Left cardiac atrium (tissue), 4 donors: ENCODE data around the gene HS6ST2. TPM values are rescaled to one million over a fixed set of nuclear protein-coding genes. Genes with fewer than 3 reads are reported as not detected.
A peak's percentile ranks its signal among the peaks of the same experiment; 100 is the strongest.

Experiments used
- ATAC-seq, 2 donors: fragments of 200-7000 bp; cut with Tn5 transposase; one replicate each; pipeline ENCODE4 v1.9.1; 2020; ENCODE audit warnings: mild to moderate bottlenecking in 2 of 2, moderate library complexity in 2 of 2
- DNase-seq: peaks from one replicate; pipeline ENCODE4 v3.0.0-alpha.2; 2020
- intact Hi-C, 2 donors: fragments of 100-400 bp; cut with DNase I; formaldehyde crosslinking; loops; one replicate each; pipeline versions ENCODE4 v1.14.1 to v1.15.1; 2022 to 2023
- total RNA-seq, 2 donors: library from RNA; stranded (reverse); fragmentation: NEBNext Ultra II Directional; extraction: Animal tissue kit (Norgen Biotek cat#: 25700); gene quantifications; one replicate each; pipeline ENCODE4 v1.2.1, GENCODE V29; 2021
- donor health status: DM: no; HTN: yes; CAD: no.
- donor health status: DM: no; HTN: yes; CAD: no; lungs with severe emphysema.
- donor health status: DM: yes; HTN: yes; CAD: no.
- donor health status: Dilated cardiomyopathy.

Gene HS6ST2
- total RNA-seq, 2 donors from 2014 or later: 0.06 to 0.26 TPM

DNA sequence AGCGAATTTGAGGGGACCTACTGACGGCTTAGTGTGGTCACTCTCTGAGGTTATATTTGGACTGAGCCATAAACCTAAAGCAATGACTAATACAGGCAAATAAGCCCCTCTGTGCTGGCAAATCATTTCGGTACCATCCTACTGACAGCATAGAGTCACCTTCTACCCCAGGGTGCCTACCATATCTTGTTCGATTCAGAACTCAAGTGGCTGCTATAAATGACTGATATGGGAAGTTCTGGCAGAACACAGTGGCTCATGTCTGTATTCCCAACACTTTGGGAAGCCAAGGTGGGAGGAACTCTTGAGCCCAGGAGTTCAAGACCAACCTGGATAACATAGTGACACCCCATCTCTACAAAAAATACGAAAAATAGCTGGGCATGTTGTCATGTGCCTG, 243.5 kb downstream of the HS6ST2 start:
- DNase-seq: no peak
- intact Hi-C loops: no loop called here
- ATAC-seq: peak in 1 of 2 donors; percentile 72

DNA sequence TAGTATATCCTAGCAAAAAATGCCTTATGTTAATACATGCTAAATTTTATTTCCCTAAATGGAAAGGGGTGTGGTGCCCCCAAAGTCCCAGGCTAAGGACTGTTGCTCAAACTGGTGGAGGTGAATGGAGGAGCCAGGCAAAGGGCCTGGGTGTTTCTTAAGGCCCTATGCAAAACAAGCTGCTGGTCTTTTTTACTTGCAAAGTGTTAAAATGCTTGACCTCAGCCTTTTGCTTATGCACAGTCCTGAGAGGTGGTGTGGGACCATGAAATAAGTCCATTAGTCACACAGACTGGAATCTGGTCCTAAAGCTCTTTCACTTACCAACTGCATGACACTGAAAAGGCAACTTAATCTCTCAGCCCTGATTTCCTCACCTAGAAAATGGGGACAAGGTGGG, 246.1 kb downstream of the HS6ST2 start:
- DNase-seq: no peak
- intact Hi-C loops: no loop called here
- no peak for ATAC-seq

DNA sequence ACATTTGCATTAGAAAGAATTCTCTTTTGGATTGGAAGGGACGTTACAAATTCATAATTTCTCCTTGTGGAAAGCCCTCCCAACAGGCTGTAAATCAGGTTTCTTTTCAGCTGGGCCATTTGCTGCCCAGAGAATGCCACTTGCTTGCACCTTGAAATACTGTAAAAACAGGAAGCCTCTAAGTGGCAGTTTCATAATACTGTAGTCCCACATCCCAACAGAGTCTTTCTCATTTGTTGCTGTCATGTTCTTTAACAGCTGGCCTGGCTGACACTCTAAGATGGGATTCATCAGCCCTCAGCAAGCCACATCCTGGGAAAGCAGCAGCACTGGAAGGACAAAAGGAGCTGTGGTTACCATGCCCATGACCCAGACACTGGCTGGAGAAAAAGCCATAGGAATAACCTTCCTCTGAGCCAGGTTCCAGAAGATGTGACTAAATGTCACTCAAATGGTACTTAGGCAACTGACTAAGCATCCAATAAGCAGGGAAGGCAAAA, 247.7 kb downstream of the HS6ST2 start:
- ATAC-seq (no peak), DNase-seq (no peak)
- intact Hi-C loops: no loop called here

DNA sequence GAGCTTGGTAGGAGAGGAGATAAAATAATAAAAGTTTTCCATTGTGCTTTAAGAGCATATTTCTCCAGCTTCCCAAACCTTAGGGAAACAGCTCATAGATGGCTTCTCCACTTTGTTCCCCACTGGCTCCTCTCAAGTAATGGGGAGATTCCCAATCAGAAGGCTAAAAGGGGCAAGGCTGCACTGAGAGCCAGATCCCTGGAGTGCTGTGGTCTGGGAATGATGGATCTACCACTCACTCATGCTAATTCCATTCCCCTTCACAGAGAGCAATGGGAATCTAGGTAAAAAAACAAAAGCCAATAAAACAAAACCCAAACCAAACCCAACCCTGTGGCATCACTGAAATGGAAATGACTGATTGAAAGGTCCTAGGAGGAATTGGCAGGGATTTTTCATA, 249.9 kb downstream of the HS6ST2 start:
- no peak for DNase-seq
- intact Hi-C loops: no loop called here
- ATAC-seq: no peak

- intact Hi-C loops: no loop called here
- DNase-seq (no peak), ATAC-seq (no peak)
Observed at GRCh38 chrX:132704769-132705168, 253.7 kb downstream of the HS6ST2 start.

DNA sequence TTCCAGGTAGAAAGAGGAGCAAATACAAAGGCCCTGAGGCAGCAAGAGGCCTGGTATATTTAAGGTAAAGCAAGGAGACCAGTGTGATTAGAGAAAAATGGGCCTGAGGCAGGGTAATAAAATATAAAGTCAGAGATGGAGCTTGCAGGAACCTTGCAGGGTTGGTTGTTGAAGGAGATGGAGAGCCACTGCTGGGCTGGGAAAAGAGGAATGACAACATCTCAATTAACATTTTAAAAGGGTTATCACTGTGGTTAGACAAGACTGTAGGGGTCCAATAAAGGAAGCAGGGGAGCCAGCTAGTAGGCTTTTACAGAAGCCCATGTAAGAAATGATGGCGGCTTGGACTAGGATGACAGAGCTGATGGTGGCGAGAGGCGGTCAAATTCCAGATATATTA, 264.0 kb downstream of the HS6ST2 start:
- intact Hi-C loops: loop anchor here in 1 of 2 donors (10.0 kb wide), 1 partner anchor 60 kb away; no protein-coding TSS in a partner anchor

DNA sequence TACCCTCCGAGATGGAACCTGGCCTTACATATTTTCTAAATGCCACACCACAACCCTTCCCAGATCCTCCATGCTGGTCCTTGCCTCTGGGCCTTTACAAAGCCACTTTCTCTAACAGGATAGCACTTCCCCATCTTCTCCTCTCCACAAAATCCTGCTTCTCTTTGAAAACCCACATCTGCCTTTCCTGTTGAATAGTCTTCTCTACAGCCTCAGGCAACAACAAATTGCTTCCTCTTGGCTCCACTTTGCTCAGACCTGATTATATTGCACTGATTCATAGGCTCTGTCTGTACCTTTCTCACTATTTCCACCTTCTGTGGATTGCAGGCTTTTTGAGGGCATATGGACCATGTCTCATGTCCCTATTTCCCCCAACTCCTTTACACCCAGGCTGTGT, 265.9 kb downstream of the HS6ST2 start:
- intact Hi-C loops: loop anchor here in 1 of 2 donors (10.0 kb wide), 1 partner anchor 62 kb away; no protein-coding TSS in a partner anchor

More for the DNA sequence above, 264.0 kb downstream of the HS6ST2 start:
- DNase-seq (no peak), ATAC-seq (no peak)

DNA sequence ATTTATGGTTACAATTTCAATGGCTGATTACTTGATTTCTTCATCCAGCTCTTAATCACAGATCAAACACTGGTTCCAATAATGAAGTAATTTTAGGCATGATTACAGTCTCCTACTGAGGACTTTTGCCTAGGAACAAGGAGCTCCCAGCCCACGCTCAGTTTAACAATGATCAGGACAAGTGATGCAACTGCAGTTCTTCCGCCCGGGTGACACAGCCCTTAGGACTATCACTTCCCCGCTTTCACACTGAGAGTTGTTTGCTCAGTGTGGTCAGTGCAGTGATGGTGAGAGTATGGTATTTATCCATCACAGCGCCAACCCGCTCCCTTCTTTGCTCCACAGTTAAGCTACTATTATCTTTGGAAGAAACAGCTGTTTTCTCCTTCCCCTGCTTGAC, 266.4 kb downstream of the HS6ST2 start:
- DNase-seq (peak; percentile 30), ATAC-seq (peak in 1 of 2 donors; percentile 76)
- intact Hi-C loops: loop anchor here in 1 of 2 donors (10.0 kb wide), 1 partner anchor 63 kb away; no protein-coding TSS in a partner anchor

More for the DNA sequence above, 265.9 kb downstream of the HS6ST2 start:
- DNase-seq (no peak), ATAC-seq (no peak)

DNA sequence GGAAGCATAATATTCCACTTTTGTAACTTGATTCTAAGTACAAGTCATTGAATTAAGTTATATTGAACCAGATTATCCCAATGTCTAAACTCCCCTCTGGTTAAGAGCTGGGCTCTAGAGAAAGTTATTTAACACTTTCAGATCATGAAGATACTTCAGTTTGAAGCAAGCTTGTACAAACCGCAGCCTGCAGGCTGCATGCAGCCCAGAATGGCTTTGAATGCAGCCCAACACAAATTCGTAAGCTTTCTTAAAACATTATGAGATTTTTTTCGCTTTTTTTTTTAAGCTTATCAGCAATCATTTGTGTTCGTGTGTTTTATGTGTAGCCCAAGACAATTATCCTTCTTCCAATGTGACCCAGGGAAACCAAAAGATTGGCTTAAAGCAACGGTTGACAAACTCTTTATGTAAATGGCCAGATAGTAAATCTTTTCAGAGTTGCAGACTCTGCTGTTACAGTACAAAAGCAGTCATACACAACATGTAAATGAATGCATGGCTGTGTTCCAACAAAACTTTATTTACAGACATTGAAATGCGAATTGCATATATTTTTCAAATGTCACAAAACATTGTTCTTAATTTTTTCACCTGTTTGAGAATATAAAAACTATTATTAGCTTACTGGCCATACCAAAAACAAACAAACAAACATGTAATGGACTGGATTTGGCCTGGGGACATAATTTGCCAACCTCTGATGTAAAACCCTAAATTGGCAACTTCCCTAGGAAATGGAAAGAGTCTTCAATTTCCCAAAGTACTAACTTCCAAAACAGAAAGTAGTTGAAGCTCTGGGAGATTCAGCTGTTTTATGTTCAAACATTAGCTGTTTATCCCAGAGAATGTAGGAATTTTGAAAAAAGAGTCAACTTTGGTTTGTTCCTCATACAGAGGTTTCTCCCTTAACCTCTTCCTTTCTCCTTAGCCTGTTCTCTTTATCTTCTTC, 268.5 kb downstream of the HS6ST2 start:
- no peak for DNase-seq
- intact Hi-C loops: loop anchor here in 1 of 2 donors (10.0 kb wide), 1 partner anchor 65 kb away; no protein-coding TSS in a partner anchor
- no peak for ATAC-seq

DNA sequence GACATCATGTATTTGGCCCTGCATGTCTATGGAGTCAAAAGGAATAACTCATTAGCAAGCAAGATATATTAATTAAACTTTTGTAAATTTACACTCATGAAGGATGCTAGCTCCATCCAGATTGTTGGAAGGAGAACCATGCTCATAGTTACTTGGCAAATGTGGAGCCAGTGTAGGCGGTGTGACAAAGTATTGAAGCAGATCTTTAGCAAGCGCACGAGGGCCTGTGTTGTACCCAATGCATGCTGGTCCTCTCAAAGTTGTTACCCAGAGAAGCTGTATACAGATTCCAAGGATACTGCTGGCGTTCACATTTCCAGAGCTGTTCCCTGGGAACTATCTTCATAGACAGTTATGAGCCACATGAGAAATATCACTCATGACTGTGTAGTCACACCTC, 273.2 kb downstream of the HS6ST2 start:
- DNase-seq: no peak
- no peak for ATAC-seq
- intact Hi-C loops: no loop called here

GRCh38 chrX:132677233-132677716, 281.2 kb downstream of the HS6ST2 start:
- no peak for ATAC-seq
- intact Hi-C loops: no loop called here
- DNase-seq: no peak

GRCh38 chrX:132676561-132677186, 281.8 kb downstream of the HS6ST2 start:
- DNase-seq (no peak), ATAC-seq (no peak)
- intact Hi-C loops: no loop called here

GRCh38 chrX:132676102-132676501, 282.3 kb downstream of the HS6ST2 start:
- no peak for DNase-seq
- ATAC-seq: no peak
- intact Hi-C loops: no loop called here

- intact Hi-C loops: no loop called here
- DNase-seq: no peak
- ATAC-seq: no peak
Observed at GRCh38 chrX:132673331-132673730, 285.1 kb downstream of the HS6ST2 start.

DNA sequence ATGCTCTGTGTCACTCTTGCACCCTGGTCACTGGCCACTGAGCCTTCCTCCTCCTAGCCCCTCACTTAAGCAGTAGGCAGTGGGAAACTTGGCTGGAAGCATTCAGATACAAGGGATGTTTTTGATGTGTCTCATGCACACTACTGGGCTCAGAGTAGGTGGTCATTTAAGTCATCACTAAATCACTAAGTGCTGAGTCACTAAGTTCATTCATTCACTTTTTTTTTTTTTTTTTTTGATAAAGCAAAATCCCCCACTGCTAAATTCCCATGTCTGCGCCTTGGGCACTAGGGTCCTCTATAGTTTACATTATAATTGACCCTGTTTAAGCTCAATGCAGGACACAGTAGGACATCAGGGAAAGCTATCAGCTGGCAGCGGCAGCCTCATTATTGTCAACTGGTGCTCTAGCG, 287.2 kb downstream of the HS6ST2 start:
- DNase-seq: no peak
- intact Hi-C loops: no loop called here
- ATAC-seq: no peak

DNA sequence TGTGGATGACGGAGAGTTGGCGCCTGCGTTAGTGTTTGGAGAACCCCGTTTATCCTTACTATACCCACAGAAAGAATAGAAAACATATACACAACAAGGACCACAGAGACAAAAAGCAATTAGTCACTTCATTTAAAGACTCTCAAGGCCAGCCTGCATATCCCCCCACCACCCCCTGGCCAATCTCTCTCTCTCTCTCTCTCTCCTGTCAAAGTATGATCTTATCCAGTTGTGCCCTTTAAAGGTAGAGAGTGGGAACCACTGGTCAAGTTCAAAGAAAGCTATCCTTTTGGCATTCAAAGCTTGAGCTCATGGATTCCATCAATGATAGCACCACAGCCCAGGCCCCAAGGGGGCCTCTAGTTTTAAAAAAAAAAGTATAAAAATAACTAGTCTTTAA, 289.3 kb downstream of the HS6ST2 start:
- intact Hi-C loops: no loop called here

GRCh38 chrX:132668178-132668577, 290.3 kb downstream of the HS6ST2 start:
- DNase-seq (no peak), ATAC-seq (no peak)
- intact Hi-C loops: no loop called here

More for the DNA sequence above, 289.3 kb downstream of the HS6ST2 start:
- ATAC-seq (no peak), DNase-seq (no peak)

DNA sequence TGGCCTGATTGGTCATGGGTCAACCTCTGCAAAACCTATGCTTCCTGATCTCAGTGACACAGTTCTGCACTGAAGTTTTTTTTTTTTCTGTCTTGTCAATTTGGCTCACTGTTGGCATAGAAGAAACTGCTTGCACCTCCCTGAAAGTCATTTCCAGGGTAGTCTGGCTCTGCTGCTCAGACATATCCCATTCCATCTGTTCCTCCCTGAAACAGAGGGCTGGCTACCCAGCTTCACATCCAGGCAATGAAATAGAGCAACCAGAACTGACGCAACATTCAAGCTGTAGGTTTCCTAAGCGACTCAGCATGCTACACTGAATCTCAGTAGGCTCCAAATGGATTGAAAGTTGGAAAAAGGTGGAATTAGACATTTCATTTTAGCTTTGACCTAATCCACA, 292.8 kb downstream of the HS6ST2 start:
- ATAC-seq (no peak), DNase-seq (no peak)
- intact Hi-C loops: no loop called here

DNA sequence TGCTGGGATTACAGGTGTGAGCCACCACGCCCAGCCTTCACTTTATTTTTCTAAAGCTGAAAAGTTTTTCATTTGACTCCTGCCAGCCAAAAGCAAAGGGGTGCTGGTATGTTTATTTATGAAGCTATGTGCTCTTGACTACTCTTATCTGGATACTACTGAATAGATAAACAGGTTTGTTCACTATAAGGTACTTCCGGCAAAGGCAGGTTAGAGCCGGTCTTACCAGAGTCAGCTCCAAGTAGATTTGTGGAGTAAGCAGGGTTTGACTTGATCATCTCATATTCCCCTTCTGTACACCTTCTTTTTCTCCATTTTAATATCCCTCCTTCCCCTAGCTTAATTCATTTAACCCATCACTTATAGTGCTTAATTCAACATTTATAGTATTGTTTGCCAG, 294.2 kb downstream of the HS6ST2 start:
- intact Hi-C loops: no loop called here
- DNase-seq: no peak
- ATAC-seq: no peak

GRCh38 chrX:132662844-132663243, 295.6 kb downstream of the HS6ST2 start:
- intact Hi-C loops: no loop called here
- DNase-seq: no peak
- no peak for ATAC-seq
